ENCODE data around the gene TRIM8.

GRCh38 chr10:102631525-102632393 is 12.5 kb upstream of the TRIM8 start:
- TF ChIP-seq CTCF (IDR thresholded peaks at IDR 0.05) (no peak), EP300 (IDR thresholded peaks at IDR 0.05) (no peak)
